ENCODE data around the gene ARHGEF28.

- TF ChIP-seq POLR2AphosphoS5 (IDR thresholded peaks at IDR 0.05) = no peak
- no peak for TF ChIP-seq CTCF (IDR thresholded peaks at IDR 0.05)
- no peak for TF ChIP-seq POLR2A (IDR thresholded peaks at IDR 0.05)
Observed at GRCh38 chr5:73912821-73913271, 286.9 kb downstream of the ARHGEF28 start.

All from upper lobe of left lung (tissue), 4 donors.